ENCODE measurements around the gene OCA2.
"Not testable (repeated sequence)": the region's sequence is repeated elsewhere in the genome, so short reads cannot be mapped to it uniquely, and the experiment has no call there.

OCA2 gene

GRCh38 chr15:27714675-27715074, 384.4 kb downstream of the OCA2 start:
- TF ChIP-seq, protein P1, sequence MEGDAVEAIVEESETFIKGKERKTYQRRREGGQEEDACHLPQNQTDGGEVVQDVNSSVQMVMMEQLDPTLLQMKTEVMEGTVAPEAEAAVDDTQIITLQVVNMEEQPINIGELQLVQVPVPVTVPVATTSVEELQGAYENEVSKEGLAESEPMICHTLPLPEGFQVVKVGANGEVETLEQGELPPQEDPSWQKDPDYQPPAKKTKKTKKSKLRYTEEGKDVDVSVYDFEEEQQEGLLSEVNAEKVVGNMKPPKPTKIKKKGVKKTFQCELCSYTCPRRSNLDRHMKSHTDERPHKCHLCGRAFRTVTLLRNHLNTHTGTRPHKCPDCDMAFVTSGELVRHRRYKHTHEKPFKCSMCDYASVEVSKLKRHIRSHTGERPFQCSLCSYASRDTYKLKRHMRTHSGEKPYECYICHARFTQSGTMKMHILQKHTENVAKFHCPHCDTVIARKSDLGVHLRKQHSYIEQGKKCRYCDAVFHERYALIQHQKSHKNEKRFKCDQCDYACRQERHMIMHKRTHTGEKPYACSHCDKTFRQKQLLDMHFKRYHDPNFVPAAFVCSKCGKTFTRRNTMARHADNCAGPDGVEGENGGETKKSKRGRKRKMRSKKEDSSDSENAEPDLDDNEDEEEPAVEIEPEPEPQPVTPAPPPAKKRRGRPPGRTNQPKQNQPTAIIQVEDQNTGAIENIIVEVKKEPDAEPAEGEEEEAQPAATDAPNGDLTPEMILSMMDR (IDR thresholded peaks at IDR 0.05; ENCODE audit: low read depth, low read length, missing control alignments), result no peak
- DNase-seq (ENCODE audit: low read depth), result no peak
- no peak overlapping the region for H3K4me3 ChIP-seq (ENCODE audit: low read depth, low read length)

GRCh38 chr15:27713850-27714249, 385.3 kb downstream of the OCA2 start:
- not testable (repeated sequence) for DNase-seq (ENCODE audit: low read depth); H3K4me3 ChIP-seq (ENCODE audit: low read depth, low read length)

GRCh38 chr15:27707257-27707656, 391.9 kb downstream of the OCA2 start:
- no peak overlapping the region for H3K4me3 ChIP-seq (ENCODE audit: low read depth, low read length)
- no peak for DNase-seq (ENCODE audit: low read depth)
- TF ChIP-seq, protein P1 (IDR thresholded peaks at IDR 0.05; ENCODE audit: low read depth, low read length, missing control alignments), result no peak

DNA sequence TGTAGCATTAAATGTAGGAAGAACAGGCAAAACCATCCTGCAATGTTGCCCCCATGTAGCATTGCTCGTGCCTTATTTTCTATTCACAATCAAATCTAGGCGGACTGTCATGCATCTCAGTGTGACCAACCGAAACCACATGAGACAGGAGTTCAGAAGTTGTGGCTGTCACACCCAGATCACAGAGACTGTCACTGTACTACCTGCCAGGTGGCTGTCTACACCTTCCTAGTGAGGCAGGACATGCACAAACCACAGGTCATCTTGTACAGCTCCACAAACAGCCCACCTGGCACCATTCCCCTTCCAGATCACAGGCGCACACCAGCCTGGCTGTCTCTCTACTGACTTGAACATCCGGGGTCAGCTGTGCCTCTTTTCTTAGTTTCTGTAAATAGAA, 392.8 kb downstream of the OCA2 start:
- DNase-seq (ENCODE audit: low read depth), result no peak
- TF ChIP-seq, protein P1 (IDR thresholded peaks at IDR 0.05; ENCODE audit: low read depth, low read length, missing control alignments), result no peak
- no peak overlapping the region for H3K4me3 ChIP-seq (ENCODE audit: low read depth, low read length)

GRCh38 chr15:27705056-27705455, 394.1 kb downstream of the OCA2 start:
- no peak for DNase-seq (ENCODE audit: low read depth)
- no peak overlapping the region for H3K4me3 ChIP-seq (ENCODE audit: low read depth, low read length)
- TF ChIP-seq, protein P1 (IDR thresholded peaks at IDR 0.05; ENCODE audit: low read depth, low read length, missing control alignments), result no peak

All from GM12864 (cell line).